Ammon's horn (tissue), 1 donor: Measurements from ENCODE around the gene B3GNT5.

Experiments used
- DNase-seq: peaks from one replicate; pipeline ENCODE4 v3.0.0-alpha.2; 2016; ENCODE audit warnings: low spot score

The B3GNT5 gene

DNA sequence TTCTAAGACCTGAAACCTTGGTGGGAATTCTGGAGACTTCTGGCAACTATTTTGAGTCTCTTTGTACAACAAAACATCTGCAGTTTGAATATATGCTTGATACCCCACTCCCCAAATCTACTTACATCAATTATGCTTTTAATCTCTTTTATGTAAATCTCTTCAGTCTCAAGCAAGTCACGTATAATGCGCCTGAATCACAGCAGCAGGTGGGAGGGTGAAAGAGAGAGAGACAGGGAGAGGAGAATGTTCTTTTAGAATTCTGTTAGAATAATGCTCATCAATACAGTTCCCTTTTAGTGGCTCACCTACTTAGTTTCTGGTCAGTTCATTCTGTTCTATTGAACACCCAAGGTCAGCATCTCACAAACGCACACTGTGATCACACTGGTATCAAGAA lies 22.2 kb upstream of the B3GNT5 start:
- DNase-seq, result no peak

DNA sequence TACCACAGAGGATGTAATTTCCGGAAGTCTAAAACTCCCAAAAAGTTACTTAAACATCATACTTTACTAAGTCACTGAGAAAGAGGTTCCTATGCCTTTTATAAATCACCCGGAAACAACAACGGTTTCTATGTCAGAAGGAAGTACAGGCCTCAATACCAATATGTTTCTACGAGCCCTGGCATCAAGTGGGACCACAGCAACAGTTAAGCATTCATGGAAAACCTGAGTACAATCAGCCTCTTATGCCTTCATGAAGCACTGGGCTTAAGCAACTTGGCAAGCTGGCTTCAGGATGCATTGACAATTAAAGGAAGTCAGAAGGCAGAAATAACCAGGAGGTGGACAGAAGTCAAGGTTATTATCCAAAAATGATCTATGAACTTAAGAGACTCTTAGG lies 19.1 kb upstream of the B3GNT5 start:
- peak; percentile 68 for DNase-seq

DNA sequence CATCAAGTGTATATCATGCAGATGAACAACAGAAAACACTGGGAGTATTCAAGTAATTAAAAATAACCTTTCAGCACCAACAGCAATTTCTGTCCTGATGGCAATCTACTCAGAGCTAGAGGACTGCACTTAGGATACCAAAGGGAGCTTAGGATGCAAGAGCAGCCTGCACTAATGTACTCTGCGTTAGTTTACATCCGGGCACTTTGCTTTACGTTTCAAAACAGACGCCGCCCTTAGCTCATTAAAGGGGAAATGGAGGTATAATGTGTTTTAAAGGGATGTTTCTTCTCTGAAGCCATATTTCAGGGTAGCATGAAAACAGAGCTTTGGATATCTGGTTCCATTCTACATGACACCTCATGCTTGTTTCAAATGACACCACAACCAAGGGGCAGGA lies 14.0 kb upstream of the B3GNT5 start:
- DNase-seq, result no peak

DNA sequence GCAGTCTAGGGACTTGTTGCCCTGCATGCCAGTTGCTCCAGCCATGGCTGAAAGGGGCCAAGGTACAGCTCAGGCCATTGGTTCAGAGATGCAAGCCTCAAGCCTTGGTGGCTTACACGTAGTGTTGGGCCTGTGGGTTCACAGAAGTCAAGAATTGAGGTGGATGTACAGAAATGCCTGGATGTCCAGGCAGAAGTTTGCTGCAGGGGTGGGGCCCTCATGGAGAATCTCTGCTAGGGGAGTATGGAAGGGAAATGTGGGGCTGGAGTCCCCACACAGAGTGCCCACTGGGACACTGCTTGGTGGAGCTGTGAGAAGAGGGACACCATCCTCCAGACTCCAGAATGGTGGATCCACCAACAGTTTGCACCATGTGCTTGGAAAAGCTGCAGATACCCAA lies 10.6 kb upstream of the B3GNT5 start:
- no peak for DNase-seq

DNA sequence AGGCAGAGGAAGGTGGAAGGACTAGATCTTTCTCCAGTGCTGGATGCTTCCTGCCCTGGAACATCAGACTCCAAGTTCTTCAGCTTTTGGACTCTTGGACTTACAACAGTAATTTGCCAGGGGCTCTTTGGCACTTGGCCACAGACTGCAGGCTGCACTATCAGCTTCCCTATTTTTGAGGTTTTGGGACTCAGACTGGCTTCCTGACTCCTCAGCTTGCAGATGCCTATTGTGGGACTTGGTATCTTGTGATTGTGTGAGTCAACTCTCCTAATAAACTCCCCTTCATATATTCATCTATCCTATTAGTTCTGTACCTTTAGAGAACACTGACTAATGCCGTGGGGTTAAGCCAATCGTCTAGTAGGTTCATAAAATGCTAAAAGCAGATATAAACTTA lies 8.8 kb upstream of the B3GNT5 start:
- DNase-seq, result peak; percentile 76

DNA sequence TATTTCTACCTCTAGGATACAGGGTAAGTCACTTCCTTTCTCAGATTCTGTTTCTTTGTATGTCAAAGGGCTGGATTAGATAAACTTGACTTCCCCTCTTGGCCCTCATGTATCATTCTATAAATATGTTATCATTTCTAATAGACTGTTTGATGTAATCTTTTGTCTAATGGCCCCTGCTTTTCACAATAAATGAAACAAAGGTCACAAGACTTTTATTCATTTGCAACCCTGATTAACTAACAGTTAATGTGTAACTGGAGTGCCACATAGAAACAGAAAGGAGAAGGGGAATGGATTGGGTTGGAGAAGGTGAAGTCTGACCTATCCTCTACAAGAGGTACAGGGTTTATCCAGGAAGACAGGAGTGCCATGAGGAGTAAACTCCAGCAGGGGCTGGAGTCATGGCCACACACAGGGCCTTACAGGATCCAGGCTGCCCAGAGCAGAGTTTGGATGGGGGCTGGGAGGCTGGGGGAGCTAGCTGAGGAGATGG lies 8.0 kb upstream of the B3GNT5 start:
- DNase-seq, result no peak

DNA sequence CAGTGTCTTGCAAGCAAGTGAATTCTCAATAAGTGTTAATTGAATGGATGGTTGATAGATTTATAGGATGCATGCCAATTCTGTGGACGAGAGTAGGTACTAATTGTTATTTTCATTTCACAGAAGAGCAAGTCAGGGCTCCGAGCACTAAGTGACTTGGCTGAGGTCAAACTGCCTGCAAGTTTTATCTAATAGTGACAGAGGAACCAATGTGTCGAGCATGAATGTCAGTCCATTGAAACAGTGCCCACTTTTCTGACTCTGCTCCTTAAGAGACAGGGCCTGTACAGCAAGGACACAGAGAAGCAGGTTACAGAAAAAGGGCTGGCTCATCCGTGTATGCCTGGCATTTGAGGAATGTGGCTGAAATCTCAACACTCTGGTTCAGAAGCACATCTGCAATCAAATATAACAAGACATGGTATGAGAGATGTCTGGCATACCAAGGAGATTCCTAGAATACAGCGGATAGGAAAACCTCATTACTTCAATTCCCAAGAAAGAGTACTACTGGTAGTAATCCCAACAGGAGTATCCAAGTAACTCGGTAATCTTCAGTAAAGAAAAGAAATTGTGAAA lies 6.0 kb upstream of the B3GNT5 start:
- DNase-seq, result no peak

DNA sequence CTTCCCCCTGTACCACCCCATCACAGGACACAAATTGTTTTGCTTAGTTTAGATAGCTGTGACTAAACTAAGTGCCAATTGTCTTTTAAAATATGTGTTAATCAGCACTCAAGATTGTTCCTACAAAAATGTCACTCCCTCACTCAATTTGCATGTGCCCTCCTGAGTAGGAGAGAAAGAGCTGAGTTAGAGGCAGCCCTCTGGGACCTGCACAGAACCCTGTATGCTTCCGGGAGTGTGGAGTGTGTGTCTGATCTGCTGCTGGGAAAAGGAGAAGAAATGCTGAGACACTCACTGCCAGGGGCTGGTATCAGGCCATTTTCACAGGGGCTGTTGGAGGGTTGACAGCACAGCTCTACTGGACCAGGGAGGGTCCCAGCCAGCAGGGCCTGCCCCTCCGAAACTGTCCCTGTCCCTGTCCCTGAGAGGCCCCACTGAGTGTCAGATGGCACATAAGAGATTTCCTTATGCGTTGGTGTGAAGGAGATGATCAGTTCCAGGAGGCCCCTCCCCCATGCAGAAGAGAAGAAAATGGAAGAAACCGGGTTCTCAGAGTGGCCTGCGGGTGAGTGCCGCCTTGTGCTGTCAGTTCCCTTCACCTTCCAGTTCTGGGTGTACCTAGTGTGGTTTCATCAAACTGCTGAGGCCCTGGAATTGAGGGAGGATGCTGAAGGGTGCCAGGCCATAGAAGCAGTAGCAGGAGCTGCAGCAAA lies 3.9 kb upstream of the B3GNT5 start:
- peak; percentile 41 for DNase-seq

DNA sequence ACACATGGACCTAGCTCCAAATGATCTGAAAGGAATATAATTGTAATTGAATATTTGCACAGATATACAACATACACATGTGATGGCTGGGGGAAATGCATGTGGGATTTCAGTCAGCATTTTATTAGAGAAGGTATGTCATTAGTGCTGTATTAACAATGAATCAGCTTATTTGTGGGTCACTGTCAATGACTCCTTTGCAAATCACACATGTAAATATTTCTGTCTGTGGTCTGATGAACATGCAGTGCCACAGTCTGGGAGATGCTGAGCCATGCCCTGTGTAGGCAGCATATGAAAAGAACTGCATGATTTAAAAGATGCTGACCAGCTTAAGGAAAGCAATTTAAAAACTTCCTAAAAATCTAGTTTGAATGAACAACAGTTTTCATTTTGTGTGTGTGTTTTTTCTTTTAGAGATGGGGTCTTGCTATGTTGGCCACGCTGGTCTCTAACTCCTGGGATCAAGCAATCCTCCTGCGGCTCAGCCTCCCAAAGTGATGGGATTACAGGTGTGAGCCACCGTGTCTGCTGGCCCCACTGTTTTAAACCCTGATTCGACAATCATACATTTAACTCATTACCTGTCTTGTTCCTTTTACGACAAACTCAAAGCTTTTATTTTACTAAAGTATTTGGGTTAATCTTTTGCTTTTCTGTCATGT lies 803 bp upstream of the B3GNT5 start:
- DNase-seq, result no peak

DNA sequence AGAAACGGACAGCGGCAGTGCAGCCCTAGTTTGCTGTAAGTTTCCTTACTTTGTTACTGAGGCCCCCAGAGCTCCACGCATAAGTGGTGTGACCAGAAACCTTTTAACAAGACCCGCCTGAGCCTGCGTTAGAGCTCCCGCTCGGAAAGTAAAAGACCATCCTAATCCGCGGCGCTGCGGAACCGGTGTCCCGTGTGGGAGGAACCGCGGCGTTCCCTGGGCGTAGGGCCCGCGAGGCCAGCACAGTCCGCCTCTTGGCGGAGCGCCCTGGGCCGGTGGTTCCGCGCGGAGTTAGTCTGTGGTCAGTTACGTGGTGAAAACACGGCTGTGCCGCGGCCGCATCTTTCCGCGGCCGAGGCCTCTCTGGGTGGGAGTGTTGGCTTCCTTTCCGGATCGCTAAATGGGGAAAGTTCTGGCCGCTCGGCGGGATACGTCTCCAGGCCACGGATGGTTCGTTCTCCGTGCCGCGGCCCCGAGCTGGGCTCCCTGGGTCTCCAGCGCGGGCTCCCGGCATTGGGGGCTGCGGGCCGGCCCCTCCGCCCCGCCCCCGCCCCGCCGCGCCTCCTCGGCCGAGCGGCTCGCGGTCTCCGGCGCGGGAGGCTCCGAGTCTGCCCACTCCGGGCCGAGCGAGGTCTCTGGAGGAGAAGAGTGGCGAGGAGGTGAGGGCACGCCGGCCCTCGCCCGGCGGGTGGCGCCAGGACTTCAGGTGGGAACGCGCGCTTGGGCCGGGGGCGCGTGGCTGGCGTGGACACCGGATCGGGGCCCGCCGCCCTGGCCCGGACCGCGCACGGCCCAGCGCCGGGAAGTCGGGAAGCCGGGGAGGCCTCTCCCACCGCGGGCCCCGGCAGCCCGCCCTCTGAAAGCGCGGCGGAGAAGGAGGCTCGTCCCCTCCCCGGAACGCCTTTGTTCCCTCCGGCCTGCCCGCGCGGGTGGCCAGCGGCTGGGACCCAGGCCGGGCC lies 754 bp downstream of the B3GNT5 start:
- peak; percentile 62 for DNase-seq

DNA sequence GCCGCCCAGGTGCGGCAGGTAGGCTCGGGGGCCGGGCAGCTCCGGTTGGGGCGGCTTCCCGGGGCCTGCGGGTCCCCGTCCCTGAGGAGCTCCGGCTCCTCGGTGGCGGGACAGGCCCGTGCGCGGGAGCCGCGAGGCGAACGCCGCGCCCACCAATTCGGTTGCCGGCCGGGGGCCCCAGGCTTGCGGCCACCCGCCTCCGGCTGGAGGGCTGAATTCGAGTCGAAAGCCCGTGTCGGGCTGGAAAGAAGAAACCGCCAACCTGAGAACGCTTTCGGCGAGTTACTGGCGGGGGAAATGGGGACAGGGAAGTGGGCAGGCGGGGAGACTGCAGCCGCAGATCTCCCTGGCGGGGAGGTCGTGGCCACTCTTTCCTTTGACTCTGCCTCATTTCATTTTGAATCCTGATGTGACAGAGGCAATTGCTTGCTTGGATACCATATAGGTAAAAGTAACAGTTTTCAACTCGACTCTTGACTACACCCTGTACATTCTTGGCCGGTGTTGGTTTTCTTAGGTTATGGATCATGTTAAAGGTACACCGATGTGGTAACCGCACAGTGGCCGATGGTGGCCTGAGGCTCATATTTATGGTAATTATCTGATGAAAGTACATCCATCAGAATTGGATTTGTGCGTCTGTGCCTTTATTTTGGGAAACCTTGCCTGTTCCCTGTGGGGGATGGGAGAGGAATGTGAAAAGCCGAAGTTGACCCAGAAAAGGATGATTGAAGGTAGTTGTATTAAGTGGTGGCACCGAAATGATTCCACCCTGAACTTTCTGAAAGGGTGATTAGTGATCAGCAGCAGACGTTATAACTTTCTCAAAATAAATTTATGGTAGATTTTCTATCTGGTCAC lies 1.7 kb downstream of the B3GNT5 start:
- no peak for DNase-seq

DNA sequence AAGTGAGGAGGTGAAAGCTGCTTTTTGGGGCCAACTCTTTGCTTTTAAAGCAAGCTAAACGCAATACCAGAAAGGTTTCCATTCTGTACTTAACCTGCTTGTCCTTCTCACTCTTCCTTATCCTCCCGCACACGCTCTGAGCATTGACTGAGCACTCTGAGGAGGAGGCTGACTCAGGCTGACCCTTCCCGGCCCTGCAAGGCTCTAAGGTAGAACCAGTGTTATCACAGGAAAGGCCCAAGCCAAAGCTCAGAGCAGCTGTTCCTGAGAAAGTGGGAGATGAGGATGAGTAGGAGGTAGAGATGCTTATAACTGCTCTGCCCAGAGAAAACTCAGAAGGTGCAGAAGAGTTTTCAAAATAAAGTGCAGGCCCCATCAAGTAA lies 2.3 kb downstream of the B3GNT5 start:
- no peak for DNase-seq

DNA sequence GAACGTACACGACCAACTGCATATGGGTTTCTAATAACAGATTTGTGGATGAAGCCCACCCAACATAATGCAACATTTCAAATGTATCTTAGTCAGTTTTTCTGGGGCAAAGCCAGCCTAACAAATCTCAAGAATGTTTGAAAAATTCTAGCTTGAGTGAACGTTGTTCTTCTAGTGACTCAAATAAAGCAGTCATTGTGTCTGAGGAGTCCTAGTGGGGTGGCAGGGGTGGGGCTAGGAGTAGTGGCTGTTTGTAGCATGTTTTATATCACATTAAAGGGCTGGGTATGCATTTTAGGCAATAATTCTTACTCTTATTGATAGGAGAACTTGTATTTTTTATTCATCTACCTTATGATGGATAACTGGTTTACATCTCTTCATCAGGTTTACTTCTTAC lies 6.0 kb downstream of the B3GNT5 start:
- no peak for DNase-seq

DNA sequence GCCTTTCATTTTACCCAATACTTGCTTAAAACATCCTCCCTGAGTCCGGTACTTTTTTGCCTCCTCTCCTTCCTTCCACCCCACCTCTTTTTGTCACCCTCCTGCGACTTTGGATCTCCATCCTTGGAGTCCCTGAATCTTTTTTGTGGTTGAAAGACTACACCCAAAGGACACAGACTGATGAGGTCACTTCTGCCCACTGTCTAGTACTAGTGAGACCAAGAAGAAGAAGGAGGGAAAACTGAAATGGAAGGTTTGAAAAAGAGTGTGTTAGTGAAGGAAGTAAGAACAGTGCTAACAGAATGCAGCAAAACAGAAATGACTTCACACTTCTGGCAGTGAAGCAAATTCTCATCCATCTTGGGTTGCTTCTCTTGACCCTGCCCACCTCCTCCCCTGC lies 6.6 kb downstream of the B3GNT5 start:
- no peak for DNase-seq

DNA sequence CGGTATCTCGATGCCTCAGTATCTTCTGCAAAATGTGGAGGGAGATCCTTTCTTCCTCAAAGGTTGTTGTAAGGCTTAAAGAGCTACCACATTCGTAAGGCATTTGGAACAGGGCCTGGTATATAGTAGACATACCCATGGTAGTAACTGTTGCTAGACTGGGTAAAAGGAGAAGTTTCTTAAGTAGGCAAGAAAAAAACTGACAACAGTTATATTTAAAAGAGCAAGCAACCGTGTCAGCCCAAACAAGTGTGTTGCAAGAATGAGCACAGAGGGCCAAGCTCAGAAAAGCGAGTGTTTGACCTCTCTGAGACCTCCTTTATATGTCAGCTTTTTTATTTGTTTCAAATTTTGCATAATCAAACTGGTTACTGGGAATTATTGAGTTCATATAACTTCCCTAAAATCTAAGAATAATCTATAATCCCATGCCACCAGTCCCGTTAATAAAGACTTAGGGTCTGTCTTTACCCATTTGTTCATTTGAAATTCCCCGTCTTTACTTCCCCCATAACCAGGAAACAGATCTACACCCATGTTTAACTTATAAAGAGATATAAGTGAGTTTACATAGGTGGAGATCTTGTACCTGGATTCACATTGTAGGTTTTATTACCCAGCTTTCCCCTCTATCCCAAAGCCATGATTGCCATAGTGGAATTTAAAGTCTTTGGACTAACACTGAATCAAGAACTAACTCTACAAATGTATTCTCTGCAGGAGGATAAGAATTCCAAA lies 7.3 kb downstream of the B3GNT5 start:
- DNase-seq, result peak; percentile 47

DNA sequence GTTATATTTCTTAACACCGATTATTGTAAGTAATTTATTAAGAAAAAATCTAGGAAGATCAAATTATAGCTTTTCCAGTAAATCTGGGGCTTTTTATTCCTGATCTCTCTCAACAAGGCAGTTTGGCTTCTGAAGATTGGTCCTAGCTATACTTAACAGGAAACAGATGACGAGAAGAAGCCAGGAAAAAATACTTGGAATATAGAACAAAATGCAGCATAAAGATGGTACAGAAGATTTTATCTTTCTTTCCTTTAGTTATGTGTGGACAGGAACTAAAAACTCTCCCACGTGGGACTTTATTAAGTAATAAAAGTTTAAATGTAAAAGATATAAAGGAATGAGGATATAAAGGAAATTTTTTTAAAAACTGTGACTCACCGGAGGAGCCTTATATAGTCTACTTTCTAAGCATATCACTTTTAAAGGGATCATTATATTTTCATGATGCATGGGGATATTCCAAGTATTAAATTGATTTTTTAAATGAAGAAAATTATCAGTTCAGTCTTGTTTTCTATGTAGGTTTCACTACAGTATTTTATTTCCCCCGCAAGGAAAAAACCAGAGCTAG lies 8.2 kb downstream of the B3GNT5 start:
- DNase-seq, result no peak

DNA sequence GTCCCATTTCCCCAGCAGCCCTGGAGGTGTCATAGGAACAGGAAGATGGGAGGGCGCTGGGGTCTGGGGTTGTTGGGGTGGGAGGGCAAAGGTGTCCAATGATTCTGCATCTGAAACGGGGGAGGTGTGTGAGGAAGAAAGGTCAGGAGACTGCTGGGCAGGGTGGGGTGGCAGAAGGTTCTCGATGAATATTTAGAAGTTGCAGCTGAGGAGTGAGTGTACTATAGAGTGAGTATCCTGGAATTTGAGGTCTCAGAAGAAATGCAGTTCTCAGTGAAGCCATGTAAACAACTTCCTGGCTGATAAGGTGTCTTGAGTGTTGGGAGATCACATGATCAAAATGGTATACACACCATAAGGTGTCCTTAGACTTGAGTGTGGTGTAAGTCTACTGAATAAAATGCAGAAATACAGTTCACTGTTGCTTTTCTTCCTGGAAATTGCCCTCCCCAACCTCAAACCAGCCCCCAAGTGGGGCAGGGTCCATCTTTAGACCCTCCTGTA lies 9.9 kb downstream of the B3GNT5 start:
- no peak for DNase-seq

DNA sequence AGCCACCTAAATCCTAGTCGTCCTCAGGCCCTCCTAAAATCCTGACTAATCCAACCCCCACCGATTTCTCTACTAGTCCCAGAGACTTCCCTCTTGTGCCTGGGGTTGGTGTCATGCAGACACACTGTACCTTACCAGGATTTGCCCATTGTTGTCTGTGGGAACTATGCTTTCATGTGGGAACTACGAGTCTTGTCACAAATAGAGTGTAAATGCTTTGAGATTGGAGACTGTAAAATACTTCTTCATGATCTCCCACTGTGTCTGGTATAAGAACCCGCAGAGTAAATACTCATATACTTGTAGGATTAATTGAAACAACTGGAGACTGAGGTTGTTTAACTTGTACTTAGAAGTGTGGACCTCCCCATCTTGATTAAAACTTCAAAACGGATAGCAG lies 11.2 kb downstream of the B3GNT5 start:
- DNase-seq, result no peak

DNA sequence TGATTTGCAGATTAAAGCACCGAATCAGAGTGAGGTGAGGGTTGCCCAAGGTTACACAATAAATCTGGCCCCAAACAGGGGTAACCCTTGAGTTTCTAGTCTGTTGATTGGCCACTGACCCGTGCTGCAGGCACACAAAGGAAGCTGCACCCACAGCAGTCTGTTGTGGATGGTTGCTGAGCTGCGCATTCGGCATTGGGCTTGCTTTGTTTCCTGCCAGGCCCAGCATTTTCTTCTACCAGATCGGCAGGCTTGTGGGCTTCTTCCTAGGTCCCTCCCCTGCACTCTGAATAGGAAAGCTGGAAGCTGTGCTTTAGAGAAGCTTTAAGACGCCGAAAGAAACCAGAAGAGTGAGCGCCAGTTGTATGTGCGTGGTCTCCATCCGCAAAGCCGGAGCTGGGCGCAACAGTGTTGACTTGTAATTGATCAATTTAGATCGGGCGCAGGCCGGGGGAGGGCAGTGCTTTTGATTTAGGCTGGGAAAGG lies 12.1 kb downstream of the B3GNT5 start:
- DNase-seq, result peak; percentile 78
